A549 (cell line): ENCODE results near the gene PTGES. TPM values are rescaled to one million over a fixed set of nuclear protein-coding genes. Genes with fewer than 3 reads are reported as not detected.
"Not testable (repeated sequence)": the region's sequence is repeated elsewhere in the genome, so short reads cannot be mapped to it uniquely, and the experiment has no call there.

Source experiments
- ATAC-seq, 2 experiments: fragments of 200-7000 bp in 1 of 2; fragments of >200 bp in 1 of 2; cut with Nextera tagmentation in 1 of 2; cut with Tn5 transposase in 1 of 2; 3 replicates each; pipeline versions ENCODE4 v1.8.0 to v1.9.1; 2018 to 2020; ENCODE audit warnings: mild to moderate bottlenecking in 1 of 2, moderate library complexity in 1 of 2
- CTCF ChIA-PET: fragments of 300-600 bp; sonication (Branson Sonifier 250); formaldehyde crosslinking; extraction: SDS; loops from one replicate; lab custom pipeline; 2021; ENCODE audit warnings: antibody characterized with exemption, inconsistent platforms; lab: Yijun Ruan, JAX
- POLR2A ChIA-PET: fragments of 350-600 bp; formaldehyde crosslinking; extraction: SDS; loops from one replicate; lab custom pipeline; 2021; ENCODE audit warnings: antibody characterized with exemption, inconsistent platforms; lab: Yijun Ruan, JAX
- DNase-seq, 2 experiments: peaks; one replicate each; pipeline versions ENCODE4 v3.0.0 to v3.0.0-alpha.2; 2011 to 2016; ENCODE audit warnings: low read depth in 1 of 2, low spot score in 1 of 2
- FAIRE-seq: peaks from 2 replicates; lab custom pipeline; 2011; peaks lifted over from hg19 to GRCh38; lab: Jason Lieb, UNC
- H3K27ac ChIP-seq, 2 experiments: fragments of >200 bp; sonication (Bioruptor Twin); formaldehyde crosslinking; 3 replicates each; pipeline ENCODE4 v1.5.1; 2016 to 2017
- H3K4me1 ChIP-seq: fragments of >200 bp; sonication (Bioruptor Twin); formaldehyde crosslinking; 3 replicates; pipeline ENCODE4 v1.6.1; 2016
- H3K4me2 ChIP-seq: fragments of >200 bp; sonication (Bioruptor Twin); formaldehyde crosslinking; 3 replicates; pipeline ENCODE4 v1.6.1; 2016
- H3K4me3 ChIP-seq: fragments of >200 bp; sonication (Bioruptor Twin); formaldehyde crosslinking; 3 replicates; pipeline ENCODE4 v1.5.1; 2016
- H3K9me3 ChIP-seq: fragments of >200 bp; sonication (Bioruptor Twin); formaldehyde crosslinking; 3 replicates; pipeline ENCODE4 v1.6.1; 2016
- BHLHE40 ChIP-seq: IDR thresholded peaks from 2 replicates; pipeline ENCODE4 v1.6.1; 2012; ENCODE audit warnings: low read depth, low read length, inconsistent platforms
- EHF ChIP-seq: fragments of 250-450 bp; sonication (Bioruptor Pico); IDR thresholded peaks from 2 replicates; pipeline ENCODE4 v1.5.0; 2020; ENCODE audit warnings: mild to moderate bottlenecking
- FOSL2 ChIP-seq, 2 experiments: fragments of 450-650 bp in 1 of 2; fragments of >200 bp in 1 of 2; sonication (Bioruptor Twin) in 1 of 2; formaldehyde crosslinking; IDR thresholded peaks; 2 replicates each; pipeline versions ENCODE4 v1.5.0 to v1.6.1; 2016 to 2020; ENCODE audit warnings: mild to moderate bottlenecking in 1 of 2, moderate library complexity in 1 of 2
- FOXS1 ChIP-seq: fragments of 250-450 bp; sonication (Bioruptor Pico); IDR thresholded peaks from 2 replicates; pipeline ENCODE4 v1.5.0; 2020; ENCODE audit warnings: mild to moderate bottlenecking, moderate library complexity
- HDAC2 ChIP-seq: fragments of 200-600 bp; sonication (generic); IDR thresholded peaks from 2 replicates; pipeline ENCODE4 v1.6.1; 2016
- HMGXB4 ChIP-seq: fragments of 250-450 bp; sonication (Bioruptor Pico); IDR thresholded peaks from 2 replicates; pipeline ENCODE4 v1.5.0; 2021; ENCODE audit warnings: mild to moderate bottlenecking, moderate library complexity, borderline replicate concordance
- HOXA7 ChIP-seq: fragments of 250-450 bp; sonication (Bioruptor Pico); IDR thresholded peaks from 2 replicates; pipeline ENCODE4 v1.5.0; 2020; ENCODE audit warnings: mild to moderate bottlenecking, moderate library complexity
- HOXB5 ChIP-seq: fragments of 250-450 bp; sonication (Bioruptor Pico); IDR thresholded peaks from 2 replicates; pipeline ENCODE4 v1.5.0; 2020; ENCODE audit warnings: mild to moderate bottlenecking, moderate library complexity
- JUN ChIP-seq, 2 experiments: fragments of >200 bp; sonication (Bioruptor Twin); formaldehyde crosslinking; IDR thresholded peaks; 2 replicates in 1 of 2; 3 replicates in 1 of 2; pipeline ENCODE4 v1.6.1; 2016 to 2017
- KDM5A ChIP-seq: fragments of 200-600 bp; sonication (generic); IDR thresholded peaks from 2 replicates; pipeline ENCODE4 v1.6.1; 2016; ENCODE audit warnings: antibody characterized with exemption, mild to moderate bottlenecking
- MAZ ChIP-seq: fragments of 150-350 bp; IDR thresholded peaks from 2 replicates; pipeline ENCODE4 v1.6.1; 2014; ENCODE audit warnings: antibody characterized with exemption, low read depth, low read length, borderline replicate concordance
- MYC ChIP-seq: IDR thresholded peaks from 2 replicates; pipeline ENCODE4 v1.6.1; 2012; ENCODE audit warnings: mild to moderate bottlenecking, inconsistent platforms, low read length, improper control_type of control experiment, borderline replicate concordance
- RAD21 ChIP-seq, 2 experiments: fragments of >200 bp in 1 of 2; sonication (Bioruptor Twin) in 1 of 2; formaldehyde crosslinking in 1 of 2; IDR thresholded peaks in 1 of 2; conservative IDR thresholded peaks in 1 of 2; 2 replicates in 1 of 2; 3 replicates in 1 of 2; pipeline ENCODE4 v1.6.1; 2012 to 2018; ENCODE audit warnings: inconsistent platforms in 1 of 2
- SREBF2 ChIP-seq: fragments of 450-650 bp; IDR thresholded peaks from 2 replicates; pipeline ENCODE4 v1.6.1; 2014; ENCODE audit warnings: mild to moderate bottlenecking, moderate library complexity
- ZC3H11A ChIP-seq: fragments of 450-650 bp; IDR thresholded peaks from 2 replicates; pipeline ENCODE4 v1.6.1; 2014; ENCODE audit warnings: antibody characterized with exemption, mild to moderate bottlenecking
- ZFP36 ChIP-seq: fragments of 450-650 bp; IDR thresholded peaks from 2 replicates; pipeline ENCODE4 v1.6.1; 2014; ENCODE audit warnings: borderline replicate concordance; ENCODE audit not compliant: partially characterized antibody
- WGBS: methylation state at CpG from one replicate; pipeline ENCODE4 v1.1.6; 2017; ENCODE audit errors: missing lambda C conversion rate; 5-methylcytosine and 5-hydroxymethylcytosine counted together
- polyA plus RNA-seq, 4 experiments: library from polyadenylated mRNA; depleted of rRNA in 3 of 4; stranded (reverse); fragments of >200 nt; fragmentation: RNase III in 1 of 4; extraction: RNeasy Plus Mini Kit Qiagen cat#74134 plus additional on column Dnase treatment in 1 of 4; gene quantifications; 2 replicates in 3 of 4; 3 replicates in 1 of 4; pipeline ENCODE4 v1.2.3, GENCODE V29; 2011 to 2017
- TF ChIP-seq, protein P1 (sequence below): IDR thresholded peaks from 2 replicates; pipeline ENCODE4 v1.6.1; 2012
- TF ChIP-seq, protein P2 (sequence below): IDR thresholded peaks from 2 replicates; pipeline ENCODE4 v1.6.1; 2012

PTGES gene
- polyA plus RNA-seq, 2 of the 4 experiments (the other 2 are of a cell fraction): 19.1 to 58.8 TPM

GRCh38 chr9:129751841-129752801 lies 721 bp downstream of the PTGES start:
- peak overlapping the region; percentile 51 for H3K4me3 ChIP-seq
- H3K4me2 ChIP-seq: peak overlapping the region; percentile 95
- POLR2A ChIA-PET: interaction anchor here (0.6 to 3.6 kb wide), 7 partner anchors 10 to 609 kb away, joined by 3 to 26 read pairs (median 6); no protein-coding TSS in a partner anchor
- TF ChIP-seq HDAC2 (no peak), HOXA7 (no peak), JUN (IDR thresholded peaks at IDR 0.05) (no peak; a peak in 1 of 5 replicates), EHF (no peak), RAD21 (conservative IDR thresholded peaks at IDR 0.05 in 1 of 2, IDR thresholded peaks at IDR 0.05 in 1 of 2) (no peak), FOXS1 (no peak), KDM5A (no peak), MYC (no peak)
- TF ChIP-seq, protein P1, sequence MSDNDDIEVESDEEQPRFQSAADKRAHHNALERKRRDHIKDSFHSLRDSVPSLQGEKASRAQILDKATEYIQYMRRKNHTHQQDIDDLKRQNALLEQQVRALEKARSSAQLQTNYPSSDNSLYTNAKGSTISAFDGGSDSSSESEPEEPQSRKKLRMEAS: no peak
- TF ChIP-seq, protein P2, sequence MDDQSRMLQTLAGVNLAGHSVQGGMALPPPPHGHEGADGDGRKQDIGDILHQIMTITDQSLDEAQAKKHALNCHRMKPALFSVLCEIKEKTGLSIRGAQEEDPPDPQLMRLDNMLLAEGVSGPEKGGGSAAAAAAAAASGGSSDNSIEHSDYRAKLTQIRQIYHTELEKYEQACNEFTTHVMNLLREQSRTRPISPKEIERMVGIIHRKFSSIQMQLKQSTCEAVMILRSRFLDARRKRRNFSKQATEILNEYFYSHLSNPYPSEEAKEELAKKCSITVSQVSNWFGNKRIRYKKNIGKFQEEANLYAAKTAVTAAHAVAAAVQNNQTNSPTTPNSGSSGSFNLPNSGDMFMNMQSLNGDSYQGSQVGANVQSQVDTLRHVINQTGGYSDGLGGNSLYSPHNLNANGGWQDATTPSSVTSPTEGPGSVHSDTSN: no peak
- TF ChIP-seq, all 56 proteins: peak for 0
- H3K9me3 ChIP-seq: no peaks in the 10 kb centered on the region
- FAIRE-seq (no peak), DNase-seq (no peak), ATAC-seq (peak; percentile 30 to 49)
- WGBS: 37% methylated on average over 26 of the region's 31 CpGs
- H3K4me1 ChIP-seq: peaks cover 49% of the 10 kb centered on the region
- CTCF ChIA-PET: interaction anchor here (0.6 to 12.3 kb wide), 17 partner anchors 8 to 1000 kb away, joined by 3 to 161 read pairs (median 4); no protein-coding TSS in a partner anchor
- peak overlapping the region; percentile 64 to 78 for H3K27ac ChIP-seq

DNA sequence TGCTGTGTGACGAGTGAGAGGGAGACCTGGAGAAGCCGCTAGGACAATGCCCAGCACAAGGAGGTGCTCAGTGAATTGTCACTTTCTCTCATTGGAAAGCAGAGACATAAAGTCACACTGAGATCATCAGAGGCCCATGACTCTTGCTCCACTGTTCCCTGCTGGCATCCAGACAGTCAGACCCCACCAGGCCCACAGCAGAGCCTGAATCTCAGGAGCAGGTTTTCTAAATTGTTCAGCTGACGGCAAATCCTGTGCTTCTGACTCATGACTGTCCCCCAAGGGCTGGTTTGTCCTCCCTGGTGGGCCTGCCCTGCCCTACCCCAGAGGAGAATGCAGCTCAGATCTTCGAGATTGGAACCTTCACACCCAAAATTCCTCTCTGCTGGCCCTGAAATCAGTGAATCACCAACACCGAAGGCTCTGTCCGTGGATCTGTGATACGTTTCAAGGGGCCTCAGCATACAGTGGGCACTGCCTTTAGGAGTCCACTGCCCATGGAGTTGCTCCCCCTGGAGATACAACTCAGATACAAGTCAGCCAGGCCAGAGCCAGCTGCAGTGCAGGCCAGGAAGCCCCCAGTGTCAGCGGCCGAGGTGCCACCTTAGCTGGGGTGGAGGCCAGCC lies 2.7 kb downstream of the PTGES start:
- Histone ChIP-seq H3K9me3 (no peaks in the 10 kb centered on the region), H3K4me2 (peak overlapping the region; percentile 48), H3K27ac (peak overlapping the region; percentile 49 to 77)
- DNase-seq: peak in 1 of 2 experiments; percentile 60
- ATAC-seq: peak in 1 of 2 experiments; percentile 9; a peak in 3 of 6 replicates
- CTCF ChIA-PET: interaction anchor here (0.6 to 12.3 kb wide), 12 partner anchors 9 to 108 kb away, joined by 3 to 161 read pairs (median 10); partner anchors contain the start of gene ASB6
- TF ChIP-seq FOSL2 (IDR thresholded peaks at IDR 0.05) (no peak), FOSL2 (CRISPR knock-in tag; IDR thresholded peaks at IDR 0.05) (peak; percentile 64), FOXS1 (no peak), ZFP36 (no peak), HOXB5 (CRISPR knock-in tag) (no peak), ZC3H11A (no peak), MYC (no peak), MAZ (no peak), BHLHE40 (no peak)
- TF ChIP-seq, protein P1: no peak
- TF ChIP-seq, all 56 proteins: peak for 1
- POLR2A ChIA-PET: interaction anchor here (1.2 to 3.6 kb wide), 3 partner anchors 12 to 27 kb away, joined by 3 to 26 read pairs (median 5); no protein-coding TSS in a partner anchor
- no peak for FAIRE-seq
- H3K4me3 ChIP-seq: no peak overlapping the region
- peaks cover 49% of the 10 kb centered on the region for H3K4me1 ChIP-seq
- 58% methylated on average over 9 of the region's 9 CpGs for whole genome bisulfite sequencing

DNA sequence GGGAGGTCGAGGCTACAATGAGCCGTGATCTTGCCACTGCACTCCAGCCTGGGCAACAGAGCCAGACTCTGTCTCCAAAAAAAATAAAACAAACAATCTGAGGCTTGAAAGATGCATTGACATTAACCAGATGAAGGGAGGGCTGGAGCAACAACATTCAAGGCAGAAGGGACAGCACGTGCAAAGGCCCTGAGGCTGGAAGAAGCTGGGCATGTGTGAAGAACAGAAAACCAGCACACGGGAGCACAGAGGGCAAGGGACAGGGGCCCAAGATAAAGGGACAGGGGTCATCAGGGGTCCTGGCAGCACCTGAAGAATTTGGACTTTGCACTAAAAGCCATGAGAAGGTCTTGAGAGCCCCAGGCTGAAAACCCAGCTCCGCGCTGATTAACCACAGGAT lies 3.3 kb downstream of the PTGES start:
- DNase-seq: no peak
- no peak for ATAC-seq
- TF ChIP-seq KDM5A (no peak), SREBF2 (no peak), HMGXB4 (CRISPR knock-in tag) (no peak)
- TF ChIP-seq, protein P2: no peak
- Histone ChIP-seq H3K4me1 (peaks cover 49% of the 10 kb centered on the region), H3K27ac (peak overlapping the region; percentile 49 to 77; a peak in 5 of 6 replicates), H3K9me3 (no peaks in the 10 kb centered on the region), H3K4me2 (peak overlapping the region; percentile 48), H3K4me3 (no peak overlapping the region)
- no peak for FAIRE-seq
- POLR2A ChIA-PET: interaction anchor here (1.2 to 1.3 kb wide), 2 partner anchors 12 to 27 kb away, joined by 3 to 5 read pairs; no protein-coding TSS in a partner anchor
- CTCF ChIA-PET: interaction anchor here (1.0 to 12.3 kb wide), 10 partner anchors 10 to 107 kb away, joined by 3 to 161 read pairs (median 18); partner anchors contain the start of gene ASB6
- WGBS: 91% methylated on average over 6 of the region's 6 CpGs

DNA sequence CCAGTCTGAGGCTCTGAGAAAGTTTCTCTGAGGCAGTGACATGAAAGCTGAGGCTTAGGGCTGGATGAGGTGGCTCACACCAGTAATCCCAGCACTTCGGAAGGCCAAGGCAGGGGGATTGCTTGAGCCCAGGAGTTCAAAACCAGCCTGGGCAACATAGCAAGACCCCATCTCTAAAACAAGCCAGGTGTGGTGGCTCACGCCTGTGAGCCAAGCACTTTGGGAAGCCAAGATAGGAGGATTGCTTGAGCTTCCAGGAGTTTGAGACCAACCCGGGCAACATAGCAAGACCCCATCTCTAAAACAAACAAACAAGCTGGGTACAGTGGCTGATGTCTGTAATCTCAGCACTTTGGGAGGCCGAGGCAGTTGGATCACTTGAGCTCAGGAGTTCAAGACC lies 3.8 kb downstream of the PTGES start:
- H3K4me3 ChIP-seq, DNase-seq, ATAC-seq, FAIRE-seq, H3K9me3 ChIP-seq: not testable (repeated sequence)
- Histone ChIP-seq H3K4me2 (peak overlapping the region; percentile 27; the same call in 1 of the 3 replicates), H3K27ac (peak overlapping the region; percentile 49 to 77; a peak in 4 of 6 replicates), H3K4me1 (peaks cover 49% of the 10 kb centered on the region)
- 81% methylated on average over 4 of the region's 4 CpGs for WGBS
- CTCF ChIA-PET: interaction anchor here (1.2 to 12.3 kb wide), 8 partner anchors 10 to 41 kb away, joined by 3 to 161 read pairs (median 26); no protein-coding TSS in a partner anchor
- POLR2A ChIA-PET: interaction anchor here (0.5 to 1.3 kb wide), 3 partner anchors 13 to 53 kb away, joined by 3 to 5 read pairs (median 4); no protein-coding TSS in a partner anchor
